GM23338 (cell line): ENCODE measurements around the gene ERN1.

Source experiments
- CREB1 ChIP-seq: fragments of 250-450 bp; sonication (Bioruptor Pico); IDR thresholded peaks from 2 replicates; pipeline ENCODE4 v1.5.0; 2020; ENCODE audit warnings: low read depth, mild to moderate bottlenecking, moderate library complexity
- CTCF ChIP-seq, 2 experiments: fragments of 200-600 bp in 1 of 2; sonication (generic) in 1 of 2; conservative IDR thresholded peaks; 2 replicates each; pipeline versions ENCODE4 v1.5.1 to v1.6.1; 2016 to 2017; ENCODE audit warnings: antibody characterized with exemption in 2 of 2, low read depth in 2 of 2, mild to moderate bottlenecking in 2 of 2, moderate library complexity in 1 of 2
- EZH2 ChIP-seq: fragments of 200-600 bp; sonication (generic); IDR thresholded peaks from one replicate; pipeline ENCODE4 v1.8.0; 2017; ENCODE audit warnings: antibody characterized with exemption, mild to moderate bottlenecking, low read depth; ENCODE audit not compliant: unreplicated experiment
- EZH2phosphoT487 ChIP-seq: fragments of 200-600 bp; sonication (generic); IDR thresholded peaks from one replicate; pipeline ENCODE4 v1.8.1; 2018; ENCODE audit warnings: antibody characterized with exemption; ENCODE audit not compliant: unreplicated experiment
- JUNB ChIP-seq: IDR thresholded peaks from one replicate; pipeline ENCODE4 v1.6.1; 2016; ENCODE audit warnings: antibody characterized with exemption; ENCODE audit not compliant: unreplicated experiment
- NANOG ChIP-seq: IDR thresholded peaks from 2 replicates; pipeline ENCODE4 v1.6.1; 2016; ENCODE audit warnings: antibody characterized with exemption, borderline replicate concordance
- POLR2AphosphoS5 ChIP-seq: IDR thresholded peaks from 2 replicates; pipeline ENCODE4 v1.6.1; 2016; ENCODE audit warnings: antibody characterized with exemption, low read depth
- REST ChIP-seq: IDR thresholded peaks from one replicate; pipeline ENCODE4 v1.6.1; 2018; ENCODE audit warnings: antibody characterized with exemption; ENCODE audit not compliant: unreplicated experiment
- STAT1 ChIP-seq: IDR thresholded peaks from one replicate; pipeline ENCODE4 v1.6.1; 2016; ENCODE audit warnings: antibody characterized with exemption; ENCODE audit not compliant: unreplicated experiment
- ZNF114 ChIP-seq: fragments of 250-450 bp; sonication (Bioruptor Pico); IDR thresholded peaks from 2 replicates; pipeline ENCODE4 v1.5.0; 2020; ENCODE audit warnings: mild to moderate bottlenecking, moderate library complexity
- ZNF331 ChIP-seq: fragments of 250-450 bp; sonication (Bioruptor Pico); IDR thresholded peaks from 2 replicates; pipeline ENCODE4 v1.5.0; 2020; ENCODE audit warnings: low read depth, mild to moderate bottlenecking, moderate library complexity
- TF ChIP-seq, protein P1 (sequence below): IDR thresholded peaks from 2 replicates; pipeline ENCODE4 v1.6.1; 2016; ENCODE audit warnings: antibody characterized with exemption

GRCh38 chr17:64161380-64162176, 31.6 kb upstream of the ERN1 start:
- TF ChIP-seq REST, result no peak
- no peak for TF ChIP-seq CREB1 (CRISPR knock-in tag)
- TF ChIP-seq STAT1, result no peak
- no peak for TF ChIP-seq CTCF (conservative IDR thresholded peaks at IDR 0.05; ENCODE audit: low read depth in 2 of 2)
- TF ChIP-seq EZH2, result no peak
- TF ChIP-seq ZNF331 (CRISPR knock-in tag), result no peak
- no peak for TF ChIP-seq EZH2phosphoT487
- no peak for TF ChIP-seq JUNB
- no peak for TF ChIP-seq POLR2AphosphoS5
- TF ChIP-seq, protein P1, sequence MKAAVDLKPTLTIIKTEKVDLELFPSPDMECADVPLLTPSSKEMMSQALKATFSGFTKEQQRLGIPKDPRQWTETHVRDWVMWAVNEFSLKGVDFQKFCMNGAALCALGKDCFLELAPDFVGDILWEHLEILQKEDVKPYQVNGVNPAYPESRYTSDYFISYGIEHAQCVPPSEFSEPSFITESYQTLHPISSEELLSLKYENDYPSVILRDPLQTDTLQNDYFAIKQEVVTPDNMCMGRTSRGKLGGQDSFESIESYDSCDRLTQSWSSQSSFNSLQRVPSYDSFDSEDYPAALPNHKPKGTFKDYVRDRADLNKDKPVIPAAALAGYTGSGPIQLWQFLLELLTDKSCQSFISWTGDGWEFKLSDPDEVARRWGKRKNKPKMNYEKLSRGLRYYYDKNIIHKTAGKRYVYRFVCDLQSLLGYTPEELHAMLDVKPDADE, result no peak
- TF ChIP-seq NANOG, result no peak
- no peak for TF ChIP-seq ZNF114
